Hepatocyte (in vitro differentiated cells): ENCODE measurements around the gene PPP2R1B. TPM values are rescaled to one million over a fixed set of nuclear protein-coding genes. Genes with fewer than 3 reads are reported as not detected.

Experiments used
- DNase-seq: peaks from one replicate; pipeline ENCODE4 v3.0.0-alpha.2; 2016; ENCODE audit warnings: low spot score
- H2AFZ ChIP-seq: fragments of 200-600 bp; sonication (generic); 2 replicates; pipeline ENCODE4 v1.6.0; 2016; ENCODE audit warnings: antibody characterized with exemption, mild to moderate bottlenecking
- H3K27ac ChIP-seq: fragments of 200-600 bp; sonication (generic); 2 replicates; pipeline ENCODE4 v1.5.1; 2016; ENCODE audit warnings: mild to moderate bottlenecking
- H3K27me3 ChIP-seq: fragments of 200-600 bp; sonication (generic); 2 replicates; pipeline ENCODE4 v1.6.1; 2016
- H3K36me3 ChIP-seq: fragments of 200-600 bp; sonication (generic); replicated peaks from 2 replicates; pipeline ENCODE4 v1.5.1; 2016; ENCODE audit warnings: low read depth; ENCODE audit not compliant: insufficient read depth
- H3K4me1 ChIP-seq: fragments of 200-600 bp; sonication (generic); 2 replicates; pipeline ENCODE4 v1.5.1; 2016; ENCODE audit warnings: mild to moderate bottlenecking, moderate library complexity; ENCODE audit not compliant: insufficient read depth
- H3K4me2 ChIP-seq: fragments of 200-600 bp; sonication (generic); 2 replicates; pipeline ENCODE4 v1.6.0; 2016
- H3K4me3 ChIP-seq: fragments of 200-600 bp; sonication (generic); 2 replicates; pipeline ENCODE4 v1.5.1; 2016; ENCODE audit warnings: mild to moderate bottlenecking
- H3K79me2 ChIP-seq: fragments of 200-600 bp; sonication (generic); 2 replicates; pipeline ENCODE4 v1.6.0; 2017; ENCODE audit warnings: mild to moderate bottlenecking
- H3K9me2 ChIP-seq: fragments of 200-600 bp; sonication (generic); replicated peaks from 2 replicates; pipeline ENCODE4 v1.6.0; 2017; ENCODE audit warnings: mild to moderate bottlenecking; ENCODE audit not compliant: insufficient read depth
- H3K9me3 ChIP-seq: fragments of 200-600 bp; sonication (generic); 2 replicates; pipeline ENCODE4 v1.5.1; 2016; ENCODE audit warnings: low read depth, mild to moderate bottlenecking
- H4K20me1 ChIP-seq: fragments of 200-600 bp; sonication (generic); 2 replicates; pipeline ENCODE4 v1.6.0; 2016; ENCODE audit warnings: mild to moderate bottlenecking; ENCODE audit not compliant: insufficient read depth, poor library complexity, severe bottlenecking
- CTCF ChIP-seq: fragments of 200-600 bp; sonication (generic); IDR thresholded peaks from 2 replicates; pipeline ENCODE4 v1.5.1; 2016; ENCODE audit warnings: antibody characterized with exemption, mild to moderate bottlenecking; ENCODE audit not compliant: poor library complexity
- EZH2 ChIP-seq: fragments of 200-600 bp; sonication (generic); IDR thresholded peaks from 2 replicates; pipeline ENCODE4 v1.6.1; 2016; ENCODE audit warnings: antibody characterized with exemption, mild to moderate bottlenecking, borderline replicate concordance
- EZH2phosphoT487 ChIP-seq: fragments of 200-600 bp; sonication (generic); IDR thresholded peaks from one replicate; pipeline ENCODE4 v1.6.1; 2018; ENCODE audit warnings: antibody characterized with exemption, mild to moderate bottlenecking, low read depth, moderate library complexity; ENCODE audit not compliant: unreplicated experiment, severe bottlenecking
- WGBS: methylation state at CpG from one replicate; pipeline ENCODE4 v1.1.6; 2016; ENCODE audit warnings: low lambda C conversion rate; ENCODE audit errors: missing lambda C conversion rate; 5-methylcytosine and 5-hydroxymethylcytosine counted together
- polyA plus RNA-seq: library from polyadenylated mRNA; unstranded; fragments of >200 nt; fragmentation: Nextera tagmentation; extraction: Ambion mirVana; gene quantifications from 2 replicates; pipeline ENCODE4 v1.2.1, GENCODE V29; 2016
- total RNA-seq: library from RNA; depleted of rRNA; stranded (reverse); fragments of >200 nt; gene quantifications from 2 replicates; pipeline ENCODE4 v1.2.3, GENCODE V29; 2014

PPP2R1B gene
- total and polyA plus RNA-seq, 2 experiments from 2014 or later = 25.3 to 41.0 TPM

DNA sequence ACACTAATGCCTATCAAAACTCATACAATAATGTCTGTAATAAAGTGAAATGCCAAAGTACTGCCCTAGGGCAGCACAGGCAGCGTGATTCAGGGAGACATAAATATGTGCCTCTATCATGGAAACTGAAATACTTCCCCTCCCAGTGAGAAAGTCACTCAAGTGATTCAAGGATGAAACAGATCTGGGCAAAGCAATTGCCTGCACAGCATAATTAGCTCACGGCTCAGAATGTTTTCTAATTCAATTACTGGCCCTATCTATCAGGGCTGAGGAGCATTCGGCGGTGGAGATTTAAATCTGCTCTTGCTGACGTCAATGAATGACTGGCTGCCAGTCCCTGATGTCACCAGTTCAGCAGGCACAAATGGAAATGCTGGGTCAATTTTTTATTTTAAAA lies 27.7 kb upstream of the PPP2R1B start:
- Histone ChIP-seq H2AFZ (no peak overlapping the region), H4K20me1 (no peaks in the 10 kb centered on the region), H3K27me3 (no peaks in the 10 kb centered on the region), H3K27ac (no peak overlapping the region), H3K4me2 (no peak overlapping the region), H3K9me3 (no peaks in the 10 kb centered on the region), H3K9me2 (no peaks in the 10 kb centered on the region), H3K36me3 (no peaks in the 10 kb centered on the region), H3K79me2 (no peaks in the 10 kb centered on the region), H3K4me1 (no peaks in the 10 kb centered on the region), H3K4me3 (no peak overlapping the region)
- no peak for TF ChIP-seq EZH2phosphoT487
- no peak for TF ChIP-seq EZH2
- no peak for TF ChIP-seq CTCF
- no peak for DNase-seq
- 85% methylated on average over 5 of the region's 5 CpGs for WGBS

DNA sequence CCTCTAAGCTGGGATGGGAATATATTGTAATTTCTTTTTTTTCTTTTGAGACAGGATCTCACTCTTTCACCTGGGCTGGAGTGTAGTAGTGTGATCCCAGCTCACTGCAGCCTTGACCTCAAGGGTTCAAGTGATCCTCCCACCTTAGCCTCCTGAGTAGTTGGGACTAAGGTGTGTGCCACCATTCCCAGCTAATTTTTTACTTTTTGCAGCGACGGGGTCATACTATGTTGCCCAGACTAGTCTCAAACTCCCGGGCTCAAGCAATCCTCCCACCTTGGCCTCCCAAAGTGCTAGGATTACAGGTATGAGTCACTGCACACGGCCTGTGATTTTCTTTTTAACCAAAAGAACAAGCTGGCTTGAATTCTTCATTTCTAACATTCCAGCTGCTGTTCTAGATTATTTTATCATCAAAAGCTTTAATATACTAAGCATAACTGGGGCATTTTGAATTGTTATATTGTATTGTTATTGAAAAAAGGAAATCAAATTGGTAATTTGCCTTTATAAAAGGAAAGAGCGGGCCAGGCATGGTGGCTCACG lies 26.8 kb upstream of the PPP2R1B start:
- 90% methylated on average over 6 of the region's 6 CpGs for WGBS

GRCh38 chr11:111792314-111792713 lies 26.1 kb upstream of the PPP2R1B start:
- TF ChIP-seq EZH2 (no peak), EZH2phosphoT487 (no peak), CTCF (no peak)
- Histone ChIP-seq H3K4me3 (no peak overlapping the region), H3K9me3 (no peaks in the 10 kb centered on the region), H2AFZ (no peak overlapping the region), H4K20me1 (no peaks in the 10 kb centered on the region), H3K36me3 (no peaks in the 10 kb centered on the region), H3K27me3 (no peaks in the 10 kb centered on the region), H3K79me2 (no peaks in the 10 kb centered on the region), H3K9me2 (no peaks in the 10 kb centered on the region), H3K27ac (no peak overlapping the region), H3K4me1 (no peaks in the 10 kb centered on the region), H3K4me2 (no peak overlapping the region)
- DNase-seq = no peak
- 100% methylated on average over 1 of the region's 1 CpG for WGBS

More for the DNA sequence above, 26.8 kb upstream of the PPP2R1B start:
- no peaks in the 10 kb centered on the region for H3K27me3 ChIP-seq
- no peaks in the 10 kb centered on the region for H3K79me2 ChIP-seq
- H3K27ac ChIP-seq = no peak overlapping the region
- H3K9me3 ChIP-seq = no peaks in the 10 kb centered on the region
- H2AFZ ChIP-seq = no peak overlapping the region
- H3K4me3 ChIP-seq = no peak overlapping the region
- no peak for TF ChIP-seq EZH2phosphoT487
- TF ChIP-seq CTCF = no peak
- H3K4me2 ChIP-seq = no peak overlapping the region
- no peaks in the 10 kb centered on the region for H3K4me1 ChIP-seq
- H3K36me3 ChIP-seq = no peaks in the 10 kb centered on the region
- H3K9me2 ChIP-seq = no peaks in the 10 kb centered on the region
- no peaks in the 10 kb centered on the region for H4K20me1 ChIP-seq
- no peak for DNase-seq

DNA sequence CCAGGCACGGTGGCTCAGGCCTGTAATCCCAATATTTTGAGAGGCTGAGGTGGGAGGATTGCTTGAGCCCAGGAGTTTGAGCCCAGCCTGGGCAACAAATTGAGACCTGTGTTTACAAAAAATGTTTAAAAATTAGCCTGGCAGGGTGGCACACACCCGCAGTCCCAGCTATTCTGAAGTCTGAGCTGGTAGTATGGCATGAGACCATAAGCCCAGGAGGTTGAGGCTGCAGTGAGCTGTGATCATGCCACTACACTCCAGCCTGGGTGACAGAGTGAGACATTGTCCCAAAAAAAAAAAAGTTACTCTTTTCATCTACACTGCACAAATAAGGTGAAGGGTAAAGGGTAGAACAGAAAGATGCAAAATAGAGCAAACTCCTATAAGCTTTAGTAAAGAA lies 22.3 kb upstream of the PPP2R1B start:
- Histone ChIP-seq H2AFZ (no peak overlapping the region), H3K9me3 (no peaks in the 10 kb centered on the region), H3K4me3 (no peak overlapping the region), H3K79me2 (no peaks in the 10 kb centered on the region), H3K27ac (no peak overlapping the region), H4K20me1 (no peaks in the 10 kb centered on the region), H3K4me2 (no peak overlapping the region), H3K4me1 (peaks cover 8% of the 10 kb centered on the region), H3K36me3 (no peaks in the 10 kb centered on the region), H3K27me3 (no peaks in the 10 kb centered on the region), H3K9me2 (no peaks in the 10 kb centered on the region)
- 76% methylated on average over 2 of the region's 2 CpGs for WGBS
- no peak for TF ChIP-seq EZH2
- TF ChIP-seq EZH2phosphoT487 = no peak
- TF ChIP-seq CTCF = no peak
- no peak for DNase-seq
